ENCODE results near the gene EXOC6B.

- TF ChIP-seq CTCF (IDR thresholded peaks at IDR 0.05) (no peak), ZFX (IDR thresholded peaks at IDR 0.05; ENCODE audit: borderline replicate concordance) (no peak)
These were observed 127.5 kb downstream of the EXOC6B start for GRCh38 chr2:72698300-72698699.
